Spleen (tissue), 11 donors: ENCODE data around the gene MPP2. TPM values are rescaled to one million over a fixed set of nuclear protein-coding genes. Genes with fewer than 3 reads are reported as not detected.
A peak's percentile ranks its signal among the peaks of the same experiment; 100 is the strongest.

Experiments
- DNase-seq: peaks from one replicate; pipeline ENCODE4 v3.0.0-alpha.2; 2020
- H3K27ac ChIP-seq, 8 donors: fragments of 200-600 bp; sonication (generic) in 7 of 8; 1 replicate in 4 of 8; 2 replicates in 4 of 8; pipeline versions ENCODE4 v1.5.0 to v1.8.0; 2016 to 2021; ENCODE audit warnings: inconsistent platforms in 4 of 8, mild to moderate bottlenecking in 4 of 8, moderate library complexity in 1 of 8
- H3K27me3 ChIP-seq, 7 donors: fragments of 200-600 bp; sonication (generic) in 6 of 7; replicated peaks in 1 of 7; 1 replicate in 4 of 7; 2 replicates in 3 of 7; pipeline versions ENCODE4 v1.5.0 to v1.8.0; 2016 to 2021; ENCODE audit warnings: inconsistent platforms in 3 of 7, mild to moderate bottlenecking in 1 of 7
- H3K36me3 ChIP-seq, 6 donors: fragments of 200-600 bp; sonication (generic) in 5 of 6; 1 replicate in 4 of 6; 2 replicates in 2 of 6; pipeline versions ENCODE4 v1.5.0 to v1.8.0; 2016 to 2021; ENCODE audit warnings: inconsistent platforms in 2 of 6
- H3K4me1 ChIP-seq, 6 donors: fragments of 200-600 bp; sonication (generic) in 5 of 6; 1 replicate in 3 of 6; 2 replicates in 3 of 6; pipeline versions ENCODE4 v1.5.0 to v1.8.0; 2016 to 2021; ENCODE audit warnings: inconsistent platforms in 3 of 6
- H3K4me3 ChIP-seq, 8 donors: fragments of 200-600 bp; sonication (generic) in 7 of 8; 1 replicate in 4 of 8; 2 replicates in 4 of 8; pipeline versions ENCODE4 v1.5.0 to v1.8.0; 2016 to 2021; ENCODE audit warnings: inconsistent platforms in 4 of 8, mild to moderate bottlenecking in 4 of 8, moderate library complexity in 2 of 8
- H3K9me3 ChIP-seq, 8 donors: fragments of 200-600 bp; sonication (generic) in 7 of 8; 1 replicate in 4 of 8; 2 replicates in 4 of 8; pipeline versions ENCODE4 v1.5.0 to v1.8.0; 2016 to 2021; ENCODE audit warnings: inconsistent platforms in 4 of 8
- POLR2A ChIP-seq, 3 donors: fragments of 450-650 bp; IDR thresholded peaks; one replicate each; pipeline ENCODE4 v1.5.1; 2017; ENCODE audit warnings: antibody characterized with exemption in 3 of 3, mild to moderate bottlenecking in 1 of 3
- POLR2AphosphoS5 ChIP-seq, 3 donors: sonication (generic); formaldehyde crosslinking; IDR thresholded peaks; one replicate each; pipeline ENCODE4 v1.5.1; 2017; ENCODE audit warnings: antibody characterized with exemption in 3 of 3
- WGBS, 5 donors: extraction: QIAGEN DNeasy Blood & Tissue Kit in 3 of 5; methylation state at CpG; one replicate each; pipeline versions ENCODE4 v1.1.5 to v1.1.7; 2013 to 2018; 5-methylcytosine and 5-hydroxymethylcytosine counted together
- intact Hi-C: fragments of 100-400 bp; cut with DNase I; formaldehyde crosslinking; loops from one replicate; pipeline ENCODE4 v1.15.0; 2023; ENCODE audit warnings: low total_unique reads
- polyA plus RNA-seq, 3 donors: library from polyadenylated mRNA; stranded (reverse); fragments of 200-250 nt; gene quantifications; one replicate each; pipeline ENCODE4 v1.2.1, GENCODE V29; 2013
- total RNA-seq, 7 donors: library from RNA; depleted of rRNA in 3 of 7; stranded (reverse); fragments of >200 nt in 3 of 7; fragmentation: NEBNext Ultra II Directional in 4 of 7; extraction: Animal tissue kit (Norgen Biotek cat#: 25700) in 4 of 7; gene quantifications; one replicate each; pipeline versions ENCODE4 v1.1.0 to v1.2.1, GENCODE V29; 2016 to 2021
- TF ChIP-seq, protein P1 (sequence below), 11 experiments: fragments of 200-600 bp in 7 of 11; fragments of 450-650 bp in 4 of 11; sonication (generic) in 4 of 11; IDR thresholded peaks in 8 of 11; conservative IDR thresholded peaks in 3 of 11; 1 replicate in 7 of 11; 2 replicates in 4 of 11; pipeline versions ENCODE4 v1.4.0 to v1.8.0; 2016 to 2021; ENCODE audit warnings: antibody characterized with exemption in 11 of 11, inconsistent platforms in 4 of 11, mild to moderate bottlenecking in 1 of 11
- donor health status: healthy with polysubstance abuse.
- donor health status: DM: no; HTN: no; CAD: no; lungs with moderate emphysema.
- donor health status: DM: no; HTN: no; CAD: no.
- donor health status: Bipolar disorder and iron deficiency.
- donor health status: healthy.
- donor health status: DM: no; HTN: no; CAD: no.
- donor health status: DM: yes; HTN: yes; CAD: no.

Gene MPP2
- total and polyA plus RNA-seq, 10 donors = 0.13 to 2.4 (median 0.92) TPM

DNA sequence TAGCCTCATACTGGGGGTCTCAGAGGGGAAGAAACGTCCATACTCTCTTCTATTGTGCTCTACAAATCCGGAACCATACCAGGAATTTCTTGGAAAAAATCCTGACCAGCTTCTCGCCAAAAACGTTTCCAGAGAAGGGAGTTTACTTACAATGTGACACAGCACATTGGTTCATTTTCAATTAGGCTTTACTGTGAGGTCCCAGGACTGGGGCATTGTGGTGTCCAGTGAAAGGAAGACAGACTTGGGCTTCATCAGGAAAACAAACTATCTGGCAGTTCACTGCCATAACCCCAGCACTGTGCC is 14.7 kb downstream of the MPP2 start:
- WGBS, 5 donors = 51 to 65% (median 59%) methylated on average over 4 of the region's 4 CpGs

DNA sequence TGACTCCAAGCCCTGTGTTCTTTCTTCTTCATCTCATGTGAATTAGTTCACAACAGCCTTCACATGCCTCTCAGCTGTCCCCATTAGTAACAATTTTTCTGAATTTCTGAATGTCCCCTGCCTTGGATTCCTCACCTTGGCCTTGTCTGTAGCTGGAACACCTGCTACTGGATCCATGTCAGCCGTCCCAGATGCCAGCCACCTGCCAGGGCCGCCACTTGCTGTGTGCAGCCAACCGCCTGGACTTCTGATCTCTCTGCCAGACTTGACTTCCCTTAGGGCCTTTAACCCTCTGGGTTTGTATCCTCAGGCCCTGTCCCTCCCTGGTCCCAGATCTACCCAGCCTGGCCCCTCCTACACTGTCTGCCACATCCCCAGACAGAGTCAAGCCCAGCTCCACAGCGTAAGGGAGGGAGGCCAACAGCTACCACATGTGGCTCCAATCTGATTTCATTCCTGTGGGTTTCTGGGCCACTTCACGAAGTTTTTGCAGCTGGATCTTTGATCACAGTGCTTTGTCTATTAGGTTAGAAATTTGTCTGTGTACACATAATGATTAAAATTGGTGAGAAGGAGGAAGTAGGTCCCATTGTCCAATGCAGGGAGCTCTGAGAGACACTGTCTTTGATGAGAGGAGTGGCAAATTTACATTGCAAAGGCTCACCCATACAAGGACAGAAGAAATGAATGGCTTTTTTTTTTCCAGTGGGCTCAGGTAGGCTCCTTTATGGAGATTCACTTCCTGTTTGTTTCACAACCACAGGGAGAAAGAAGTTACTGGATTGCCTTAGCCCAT is 15.3 kb downstream of the MPP2 start:
- WGBS, 5 donors = 85 to 92% (median 90%) methylated on average over 5 of the region's 5 CpGs

More for the DNA sequence above, 14.7 kb downstream of the MPP2 start:
- TF ChIP-seq POLR2A (IDR thresholded peaks at IDR 0.05) = no peak
- no peak for TF ChIP-seq POLR2AphosphoS5 (IDR thresholded peaks at IDR 0.05)
- TF ChIP-seq, protein P1, sequence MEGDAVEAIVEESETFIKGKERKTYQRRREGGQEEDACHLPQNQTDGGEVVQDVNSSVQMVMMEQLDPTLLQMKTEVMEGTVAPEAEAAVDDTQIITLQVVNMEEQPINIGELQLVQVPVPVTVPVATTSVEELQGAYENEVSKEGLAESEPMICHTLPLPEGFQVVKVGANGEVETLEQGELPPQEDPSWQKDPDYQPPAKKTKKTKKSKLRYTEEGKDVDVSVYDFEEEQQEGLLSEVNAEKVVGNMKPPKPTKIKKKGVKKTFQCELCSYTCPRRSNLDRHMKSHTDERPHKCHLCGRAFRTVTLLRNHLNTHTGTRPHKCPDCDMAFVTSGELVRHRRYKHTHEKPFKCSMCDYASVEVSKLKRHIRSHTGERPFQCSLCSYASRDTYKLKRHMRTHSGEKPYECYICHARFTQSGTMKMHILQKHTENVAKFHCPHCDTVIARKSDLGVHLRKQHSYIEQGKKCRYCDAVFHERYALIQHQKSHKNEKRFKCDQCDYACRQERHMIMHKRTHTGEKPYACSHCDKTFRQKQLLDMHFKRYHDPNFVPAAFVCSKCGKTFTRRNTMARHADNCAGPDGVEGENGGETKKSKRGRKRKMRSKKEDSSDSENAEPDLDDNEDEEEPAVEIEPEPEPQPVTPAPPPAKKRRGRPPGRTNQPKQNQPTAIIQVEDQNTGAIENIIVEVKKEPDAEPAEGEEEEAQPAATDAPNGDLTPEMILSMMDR (IDR thresholded peaks at IDR 0.05 in 8 of 11, conservative IDR thresholded peaks at IDR 0.05 in 3 of 11) = no peak
- no peaks in the 10 kb centered on the region for H3K4me1 ChIP-seq
- H3K27ac ChIP-seq = no peak overlapping the region
- peaks cover 0 to 17% (median 0%) of the 10 kb centered on the region in 7 donors for H3K27me3 ChIP-seq
- intact Hi-C loops = no loop called here
- no peaks in the 10 kb centered on the region for H3K36me3 ChIP-seq
- H3K9me3 ChIP-seq = no peaks in the 10 kb centered on the region
- DNase-seq = no peak
- H3K4me3 ChIP-seq = no peak overlapping the region

DNA sequence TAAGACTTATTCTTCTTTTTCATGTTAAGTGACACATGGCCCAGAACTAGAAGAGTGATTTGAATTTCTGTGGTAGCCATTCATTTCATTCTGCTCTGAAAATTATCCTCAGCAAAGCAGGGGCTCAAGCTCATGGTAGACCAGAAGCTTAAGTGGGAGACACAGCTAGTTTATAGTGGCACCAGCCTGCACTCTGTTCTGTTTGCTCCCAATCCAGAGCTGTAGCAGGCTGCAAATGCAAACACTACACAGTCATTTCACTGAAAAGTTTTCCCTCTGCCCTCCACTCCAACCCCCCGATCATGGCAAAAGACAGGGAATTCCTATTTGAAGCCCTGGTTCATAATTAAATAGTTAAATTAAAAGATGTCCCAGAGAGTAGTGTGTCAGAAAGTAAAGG is 17.1 kb downstream of the MPP2 start:
- TF ChIP-seq POLR2A (IDR thresholded peaks at IDR 0.05) (no peak), POLR2AphosphoS5 (IDR thresholded peaks at IDR 0.05) (no peak)
- TF ChIP-seq, protein P1 (IDR thresholded peaks at IDR 0.05 in 8 of 11, conservative IDR thresholded peaks at IDR 0.05 in 3 of 11) = no peak
- intact Hi-C loops = no loop called here
- Histone ChIP-seq H3K4me3 (no peak overlapping the region), H3K36me3 (no peaks in the 10 kb centered on the region), H3K4me1 (no peaks in the 10 kb centered on the region), H3K27ac (no peak overlapping the region), H3K9me3 (no peaks in the 10 kb centered on the region), H3K27me3 (peaks cover 0 to 5% (median 0%) of the 10 kb centered on the region in 7 donors)
- no peak for DNase-seq
- 95 to 100% (median 97%) methylated on average over 1 of the region's 1 CpG for WGBS, 5 donors

More for the DNA sequence above, 15.3 kb downstream of the MPP2 start:
- H3K27ac ChIP-seq = no peak overlapping the region
- intact Hi-C loops = no loop called here
- TF ChIP-seq POLR2A (IDR thresholded peaks at IDR 0.05) (no peak), POLR2AphosphoS5 (IDR thresholded peaks at IDR 0.05) (no peak)
- TF ChIP-seq, protein P1 (IDR thresholded peaks at IDR 0.05 in 8 of 11, conservative IDR thresholded peaks at IDR 0.05 in 3 of 11) = no peak
- no peak for DNase-seq
- peaks cover 0 to 16% (median 0%) of the 10 kb centered on the region in 7 donors for H3K27me3 ChIP-seq
- H3K4me3 ChIP-seq = no peak overlapping the region
- H3K36me3 ChIP-seq = no peaks in the 10 kb centered on the region
- H3K9me3 ChIP-seq = no peaks in the 10 kb centered on the region
- no peaks in the 10 kb centered on the region for H3K4me1 ChIP-seq

DNA sequence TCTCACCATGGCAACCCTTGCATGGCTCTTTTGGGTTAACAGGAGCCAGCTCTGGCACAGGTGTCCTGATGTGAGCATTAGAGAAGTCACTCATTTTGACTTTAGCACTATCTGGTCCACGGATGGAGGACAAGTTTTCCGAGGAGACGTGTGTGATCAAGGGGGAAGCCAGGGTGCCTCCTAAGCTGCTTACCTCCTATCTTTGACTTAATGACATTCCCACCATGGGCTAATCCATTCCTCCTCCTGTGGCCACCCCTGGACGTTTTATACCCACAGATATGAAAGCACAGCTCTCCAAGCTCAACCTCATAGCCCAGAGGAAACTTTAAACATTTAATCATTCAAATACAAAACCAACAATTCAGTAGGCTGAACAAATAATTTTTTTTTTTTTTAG is 18.8 kb downstream of the MPP2 start:
- TF ChIP-seq, protein P1 (IDR thresholded peaks at IDR 0.05 in 8 of 11, conservative IDR thresholded peaks at IDR 0.05 in 3 of 11) = no peak
- TF ChIP-seq POLR2AphosphoS5 (IDR thresholded peaks at IDR 0.05) (no peak), POLR2A (IDR thresholded peaks at IDR 0.05) (no peak)

More for the DNA sequence above, 18.8 kb downstream of the MPP2 start:
- H3K27me3 ChIP-seq = peaks cover 0 to 5% (median 0%) of the 10 kb centered on the region in 7 donors
- H3K4me1 ChIP-seq = no peaks in the 10 kb centered on the region
- no peak overlapping the region for H3K27ac ChIP-seq
- no peaks in the 10 kb centered on the region for H3K9me3 ChIP-seq
- no peaks in the 10 kb centered on the region for H3K36me3 ChIP-seq
- WGBS, 5 donors = 78 to 84% (median 81%) methylated on average over 4 of the region's 4 CpGs
- no peak overlapping the region for H3K4me3 ChIP-seq
- intact Hi-C loops = no loop called here
- peak; percentile 12 for DNase-seq
